IMR-90 (cell line): ENCODE data around the gene TMEM9. TPM values are rescaled to one million over a fixed set of nuclear protein-coding genes. Genes with fewer than 3 reads are reported as not detected.

Experiments
- ATAC-seq: fragments of 200-7000 bp; cut with Tn5 transposase; 2 replicates; pipeline ENCODE4 v1.9.1; 2020; ENCODE audit warnings: low read depth, mild to moderate bottlenecking, moderate library complexity
- BruUV-seq: library from RNA; stranded (reverse); fragments of 400-500 nt; replicated peaks from 2 replicates; lab custom pipeline; 2021; lab: Mats Ljungman, UMichigan
- CTCF ChIA-PET: fragments of 300-600 bp; formaldehyde crosslinking; extraction: SDS; loops from one replicate; lab custom pipeline; 2021; ENCODE audit warnings: antibody characterized with exemption; lab: Yijun Ruan, JAX
- POLR2A ChIA-PET: fragments of 300-600 bp; sonication (Branson Sonifier 250); formaldehyde crosslinking; loops from one replicate; lab custom pipeline; 2022; ENCODE audit warnings: antibody characterized with exemption; ENCODE audit not compliant: unreplicated experiment; lab: Charles Lee
- DNase-seq: peaks from one replicate; pipeline ENCODE4 v3.0.0; 2013
- H2AFZ ChIP-seq: replicated peaks from 2 replicates; pipeline ENCODE3; 2013; ENCODE audit warnings: low read length, mild to moderate bottlenecking; ENCODE audit not compliant: poor library complexity
- H2AK5ac ChIP-seq: 2 replicates; pipeline ENCODE4 v1.6.1; 2013; ENCODE audit warnings: low read depth, low read length, inconsistent platforms
- H2AK9ac ChIP-seq: replicated peaks from 2 replicates; pipeline ENCODE3; 2013; ENCODE audit warnings: mild to moderate bottlenecking, low read depth, low read length, moderate library complexity; ENCODE audit not compliant: poor library complexity
- H2BK120ac ChIP-seq: 2 replicates; pipeline ENCODE4 v1.6.1; 2013; ENCODE audit warnings: low read depth, low read length, inconsistent platforms
- H2BK15ac ChIP-seq: 3 replicates; pipeline ENCODE4 v1.6.1; 2013; ENCODE audit warnings: low read depth, low read length, inconsistent platforms
- H2BK20ac ChIP-seq: 2 replicates; pipeline ENCODE4 v1.6.1; 2013; ENCODE audit warnings: low read depth, mild to moderate bottlenecking, inconsistent platforms, low read length, moderate library complexity
- H2BK5ac ChIP-seq: 2 replicates; pipeline ENCODE4 v1.6.1; 2013; ENCODE audit warnings: mild to moderate bottlenecking, low read depth, low read length, inconsistent platforms; ENCODE audit not compliant: poor library complexity, severe bottlenecking
- H3K14ac ChIP-seq: replicated peaks from 2 replicates; pipeline ENCODE4 v1.6.1; 2013; ENCODE audit warnings: low read depth, low read length, inconsistent platforms
- H3K18ac ChIP-seq: 2 replicates; pipeline ENCODE4 v1.6.1; 2013; ENCODE audit warnings: low read depth, low read length, control low read depth
- H3K23ac ChIP-seq: 2 replicates; pipeline ENCODE4 v1.6.1; 2013; ENCODE audit warnings: low read depth, low read length, inconsistent platforms
- H3K27ac ChIP-seq: 2 replicates; pipeline ENCODE4 v1.5.1; 2013; ENCODE audit warnings: mild to moderate bottlenecking, control low read depth, low read length; ENCODE audit not compliant: insufficient read depth
- H3K27me3 ChIP-seq: 2 replicates; pipeline ENCODE4 v1.6.1; 2013; ENCODE audit warnings: low read length; ENCODE audit not compliant: control insufficient read depth, insufficient read depth
- H3K36me3 ChIP-seq: 2 replicates; pipeline ENCODE4 v1.6.1; 2013; ENCODE audit warnings: low read length, mixed read lengths; ENCODE audit not compliant: control insufficient read depth, insufficient read depth
- H3K4ac ChIP-seq: 2 replicates; pipeline ENCODE4 v1.6.1; 2013; ENCODE audit warnings: low read depth, low read length, inconsistent platforms
- H3K4me1 ChIP-seq: 2 replicates; pipeline ENCODE4 v1.6.1; 2013; ENCODE audit warnings: low read length, mixed read lengths; ENCODE audit not compliant: control insufficient read depth, insufficient read depth
- H3K4me2 ChIP-seq: 2 replicates; pipeline ENCODE4 v1.6.1; 2013; ENCODE audit warnings: low read depth, mild to moderate bottlenecking, control low read depth, low read length, moderate library complexity
- H3K4me3 ChIP-seq: 2 replicates; pipeline ENCODE4 v1.5.1; 2013; ENCODE audit warnings: low read depth, mild to moderate bottlenecking, control low read depth, low read length, moderate library complexity; ENCODE audit not compliant: insufficient read depth
- H3K56ac ChIP-seq: 2 replicates; pipeline ENCODE4 v1.6.1; 2013; ENCODE audit warnings: low read length, inconsistent platforms; ENCODE audit not compliant: insufficient read depth; ENCODE audit errors: extremely low read depth
- H3K79me1 ChIP-seq, 2 experiments: 2 replicates each; pipeline ENCODE4 v1.6.1; 2013; ENCODE audit warnings: low read length in 2 of 2, inconsistent platforms in 1 of 2, low read depth in 1 of 2
- H3K9ac ChIP-seq: 2 replicates; pipeline ENCODE4 v1.6.1; 2013; ENCODE audit warnings: low read depth, low read length, control low read depth
- H3K9me1 ChIP-seq: 2 replicates; pipeline ENCODE4 v1.6.1; 2013; ENCODE audit warnings: low read length, inconsistent platforms; ENCODE audit not compliant: insufficient read depth
- H3K9me3 ChIP-seq: 2 replicates; pipeline ENCODE4 v1.6.1; 2013; ENCODE audit warnings: low read length; ENCODE audit not compliant: control insufficient read depth, insufficient read depth
- H4K20me1 ChIP-seq: 2 replicates; pipeline ENCODE4 v1.6.1; 2013; ENCODE audit warnings: low read length, inconsistent platforms; ENCODE audit not compliant: insufficient read depth
- H4K5ac ChIP-seq: 2 replicates; pipeline ENCODE4 v1.6.1; 2013; ENCODE audit warnings: mild to moderate bottlenecking, low read depth, low read length, control low read depth
- H4K8ac ChIP-seq, 2 experiments: 2 replicates each; pipeline ENCODE4 v1.6.1; 2013; ENCODE audit warnings: low read depth in 2 of 2, low read length in 2 of 2, control low read depth in 1 of 2, inconsistent platforms in 1 of 2
- H4K91ac ChIP-seq: 2 replicates; pipeline ENCODE4 v1.6.1; 2013; ENCODE audit warnings: low read depth, low read length, inconsistent platforms; ENCODE audit not compliant: insufficient read depth
- CHD1 ChIP-seq: IDR thresholded peaks from 2 replicates; pipeline ENCODE4 v1.6.1; 2012; ENCODE audit warnings: low read depth, low read length, improper control_type of control experiment
- FOS ChIP-seq: fragments of 150-350 bp; IDR thresholded peaks from 2 replicates; pipeline ENCODE4 v1.6.1; 2016; ENCODE audit warnings: low read depth, low read length
- MAFK ChIP-seq: IDR thresholded peaks from 2 replicates; pipeline ENCODE4 v1.6.1; 2012; ENCODE audit warnings: low read depth, low read length, improper control_type of control experiment
- MAZ ChIP-seq: IDR thresholded peaks from 2 replicates; pipeline ENCODE4 v1.6.1; 2012; ENCODE audit warnings: low read depth, mild to moderate bottlenecking, low read length, improper control_type of control experiment, moderate library complexity, borderline replicate concordance
- MXI1 ChIP-seq: IDR thresholded peaks from 2 replicates; pipeline ENCODE4 v1.6.1; 2012; ENCODE audit warnings: low read depth, mild to moderate bottlenecking, low read length, moderate library complexity, borderline replicate concordance
- NFE2L2 ChIP-seq: fragments of 150-350 bp; IDR thresholded peaks from 2 replicates; pipeline ENCODE4 v1.6.1; 2016; ENCODE audit warnings: low read depth, mild to moderate bottlenecking, low read length
- RAD21 ChIP-seq: IDR thresholded peaks from 2 replicates; pipeline ENCODE4 v1.6.1; 2012; ENCODE audit warnings: low read length, improper control_type of control experiment
- RFX5 ChIP-seq: IDR thresholded peaks from 2 replicates; pipeline ENCODE4 v1.8.0; 2012; ENCODE audit warnings: low read depth, mild to moderate bottlenecking, low read length, moderate library complexity
- SMC3 ChIP-seq: fragments of 150-350 bp; IDR thresholded peaks from 2 replicates; pipeline ENCODE4 v1.6.1; 2016; ENCODE audit warnings: low read depth, mild to moderate bottlenecking, antibody characterized with exemption, low read length, moderate library complexity
- WGBS, 2 experiments: methylation state at CpG; one replicate each; pipeline versions ENCODE4 v1.1.5 to v1.1.7; 2013; ENCODE audit warnings: missing lambda C conversion rate in 2 of 2; ENCODE audit not compliant: insufficient read length in 1 of 2; ENCODE audit errors: extremely low coverage in 2 of 2; 5-methylcytosine and 5-hydroxymethylcytosine counted together
- dilution Hi-C: fragments of 300-500 bp; cut with HindIII; formaldehyde crosslinking; loops from one replicate; pipeline ENCODE4 v1.14.3; 2018; ENCODE audit warnings: low sequenced_read_pairs; ENCODE audit not compliant: unreplicated experiment
- in situ Hi-C: fragments of 300-500 bp; cut with MboI; formaldehyde crosslinking; loops from 3 replicates; pipeline ENCODE4 v1.14.3; 2019; ENCODE audit warnings: low sequenced_read_pairs, inconsistent platforms, mixed read lengths
- intact Hi-C: fragments of 100-400 bp; cut with micrococcal nuclease; formaldehyde crosslinking; loops from 2 replicates; pipeline ENCODE4 v1.10.0; 2022
- polyA plus RNA-seq, 3 experiments: library from polyadenylated mRNA; depleted of rRNA; stranded (reverse); fragments of >200 nt; gene quantifications; 2 replicates each; pipeline ENCODE4 v1.2.3, GENCODE V29; 2012; ENCODE audit warnings: low replicate concordance in 1 of 3
- total RNA-seq: library from RNA; depleted of rRNA; stranded (reverse); fragments of >200 nt; gene quantifications from 2 replicates; pipeline ENCODE4 v1.2.3, GENCODE V29; 2012
- TF ChIP-seq, protein P1 (sequence below): conservative IDR thresholded peaks from 2 replicates; pipeline ENCODE4 v1.5.1; 2012; ENCODE audit warnings: mild to moderate bottlenecking, low read depth, low read length, improper control_type of control experiment
- TF ChIP-seq, protein P2 (sequence below): fragments of 150-350 bp; IDR thresholded peaks from 2 replicates; pipeline ENCODE4 v1.6.1; 2016; ENCODE audit warnings: low read depth, mild to moderate bottlenecking, low read length, moderate library complexity, borderline replicate concordance

Gene TMEM9
- total and polyA plus RNA-seq, 2 of the 4 experiments (the other 2 are of a cell fraction), result 76.7 to 107 TPM

DNA sequence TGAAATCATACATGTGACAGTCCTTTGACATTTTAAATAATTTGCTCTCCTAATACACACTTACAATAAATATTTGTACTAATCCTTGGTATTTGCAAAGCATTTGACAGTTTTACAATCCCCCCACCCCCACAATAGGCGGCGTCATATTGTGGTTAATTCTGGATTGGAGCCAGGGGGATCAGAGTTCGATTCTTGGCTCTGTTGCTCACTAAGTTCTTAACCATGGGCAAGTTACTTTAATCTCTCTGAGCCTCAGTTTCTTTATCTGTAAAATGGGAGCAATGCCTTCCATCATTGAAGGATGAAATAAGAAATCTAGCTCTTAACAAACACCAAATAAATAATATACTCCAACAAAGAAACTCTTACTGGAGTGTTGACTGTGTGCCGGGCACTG, 65.9 kb downstream of the TMEM9 start:
- TF ChIP-seq SMC3, result no peak
- no peak for TF ChIP-seq CHD1
- TF ChIP-seq, protein P1, sequence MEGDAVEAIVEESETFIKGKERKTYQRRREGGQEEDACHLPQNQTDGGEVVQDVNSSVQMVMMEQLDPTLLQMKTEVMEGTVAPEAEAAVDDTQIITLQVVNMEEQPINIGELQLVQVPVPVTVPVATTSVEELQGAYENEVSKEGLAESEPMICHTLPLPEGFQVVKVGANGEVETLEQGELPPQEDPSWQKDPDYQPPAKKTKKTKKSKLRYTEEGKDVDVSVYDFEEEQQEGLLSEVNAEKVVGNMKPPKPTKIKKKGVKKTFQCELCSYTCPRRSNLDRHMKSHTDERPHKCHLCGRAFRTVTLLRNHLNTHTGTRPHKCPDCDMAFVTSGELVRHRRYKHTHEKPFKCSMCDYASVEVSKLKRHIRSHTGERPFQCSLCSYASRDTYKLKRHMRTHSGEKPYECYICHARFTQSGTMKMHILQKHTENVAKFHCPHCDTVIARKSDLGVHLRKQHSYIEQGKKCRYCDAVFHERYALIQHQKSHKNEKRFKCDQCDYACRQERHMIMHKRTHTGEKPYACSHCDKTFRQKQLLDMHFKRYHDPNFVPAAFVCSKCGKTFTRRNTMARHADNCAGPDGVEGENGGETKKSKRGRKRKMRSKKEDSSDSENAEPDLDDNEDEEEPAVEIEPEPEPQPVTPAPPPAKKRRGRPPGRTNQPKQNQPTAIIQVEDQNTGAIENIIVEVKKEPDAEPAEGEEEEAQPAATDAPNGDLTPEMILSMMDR, result no peak
- no peak for TF ChIP-seq MAFK
- TF ChIP-seq, protein P2, sequence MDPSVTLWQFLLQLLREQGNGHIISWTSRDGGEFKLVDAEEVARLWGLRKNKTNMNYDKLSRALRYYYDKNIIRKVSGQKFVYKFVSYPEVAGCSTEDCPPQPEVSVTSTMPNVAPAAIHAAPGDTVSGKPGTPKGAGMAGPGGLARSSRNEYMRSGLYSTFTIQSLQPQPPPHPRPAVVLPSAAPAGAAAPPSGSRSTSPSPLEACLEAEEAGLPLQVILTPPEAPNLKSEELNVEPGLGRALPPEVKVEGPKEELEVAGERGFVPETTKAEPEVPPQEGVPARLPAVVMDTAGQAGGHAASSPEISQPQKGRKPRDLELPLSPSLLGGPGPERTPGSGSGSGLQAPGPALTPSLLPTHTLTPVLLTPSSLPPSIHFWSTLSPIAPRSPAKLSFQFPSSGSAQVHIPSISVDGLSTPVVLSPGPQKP, result no peak
- no peak for TF ChIP-seq FOS
- no peak for TF ChIP-seq MXI1
- no peak for TF ChIP-seq RAD21
- TF ChIP-seq RFX5, result no peak
- no peak for TF ChIP-seq MAZ
- no peak for TF ChIP-seq NFE2L2
- no peak overlapping the region for H2AK5ac ChIP-seq
- DNase-seq (no peak), ATAC-seq (no peak)
- H3K36me3 ChIP-seq, result no peaks in the 10 kb centered on the region
- no peaks in the 10 kb centered on the region for H3K4me1 ChIP-seq
- H3K4me3 ChIP-seq, result no peak overlapping the region
- in situ Hi-C loops (loop anchor here (10.0 kb wide), 1 partner anchor 136 kb away; no protein-coding TSS in a partner anchor), dilution Hi-C loops (no loop called here), intact Hi-C loops (loop anchor here (10.0 kb wide), 1 partner anchor 96 kb away; no protein-coding TSS in a partner anchor)
- peaks cover 70% of the 10 kb centered on the region for H3K27me3 ChIP-seq
- no peak overlapping the region for H2AFZ ChIP-seq
- BruUV-seq, result no TSS peak
- H4K91ac ChIP-seq, result no peak overlapping the region
- H3K4me2 ChIP-seq, result no peak overlapping the region
- H3K14ac ChIP-seq, result no peak overlapping the region
- no peak overlapping the region for H2BK120ac ChIP-seq
- no peaks in the 10 kb centered on the region for H4K20me1 ChIP-seq
- no peak overlapping the region for H2AK9ac ChIP-seq
- no peaks in the 10 kb centered on the region for H3K9me1 ChIP-seq
- H3K23ac ChIP-seq, result no peak overlapping the region
- H3K79me1 ChIP-seq, result no peaks in the 10 kb centered on the region
- H3K9me3 ChIP-seq, result no peaks in the 10 kb centered on the region
- no peak overlapping the region for H3K9ac ChIP-seq
- H3K27ac ChIP-seq, result no peak overlapping the region
- ChIA-PET CTCF (no interaction called here), POLR2A (no interaction called here)
- H3K4ac ChIP-seq, result no peak overlapping the region
- WGBS, 2 experiments, result no CpG with 5 or more reads among the region's 4 CpGs
- no peak overlapping the region for H3K18ac ChIP-seq
- no peak overlapping the region for H2BK20ac ChIP-seq
- H3K56ac ChIP-seq, result no peak overlapping the region
- no peak overlapping the region for H2BK15ac ChIP-seq
- no peak overlapping the region for H4K5ac ChIP-seq
- no peak overlapping the region for H4K8ac ChIP-seq
- no peak overlapping the region for H2BK5ac ChIP-seq
